SU-DHL-6 (cell line): Measurements from ENCODE around the gene CTPS2.
"Not testable (repeated sequence)": the region's sequence is repeated elsewhere in the genome, so short reads cannot be mapped to it uniquely, and the experiment has no call there.

Experiments
- H2AFZ ChIP-seq: fragments of 200-600 bp; sonication (generic); 2 replicates; pipeline ENCODE4 v1.6.1; 2014; ENCODE audit warnings: low read depth, mild to moderate bottlenecking, moderate library complexity, mixed read lengths, antibody characterized with exemption, low read length; ENCODE audit not compliant: severe bottlenecking
- H3F3A ChIP-seq: fragments of 200-600 bp; shearing (Covaris generic); 2 replicates; pipeline ENCODE4 v1.6.0; 2016; ENCODE audit warnings: antibody characterized with exemption, mild to moderate bottlenecking; ENCODE audit not compliant: insufficient read depth
- H3K27ac ChIP-seq: fragments of 200-600 bp; sonication (generic); 2 replicates; pipeline ENCODE4 v1.5.1; 2016; ENCODE audit warnings: low read depth, mild to moderate bottlenecking, low read length, moderate library complexity, mixed read lengths
- H3K27me3 ChIP-seq: fragments of 200-600 bp; sonication (generic), shearing (Covaris generic); 2 replicates; pipeline ENCODE4 v1.6.0; 2014; ENCODE audit warnings: mild to moderate bottlenecking, low read length
- H3K36me3 ChIP-seq: fragments of 200-600 bp; sonication (generic); 2 replicates; pipeline ENCODE4 v1.6.1; 2014; ENCODE audit warnings: mild to moderate bottlenecking, low read length, mixed read lengths
- H3K4me2 ChIP-seq: fragments of 300-600, 200-600 bp; shearing (Covaris generic), sonication (generic); 2 replicates; pipeline ENCODE4 v1.6.0; 2014; ENCODE audit warnings: low read length, low read depth, mild to moderate bottlenecking; ENCODE audit not compliant: poor library complexity, severe bottlenecking
- H3K4me3 ChIP-seq: fragments of 200-600 bp; sonication (generic); 2 replicates; pipeline ENCODE4 v1.5.1; 2014; ENCODE audit warnings: antibody characterized with exemption, low read length, mild to moderate bottlenecking, mixed read lengths; ENCODE audit not compliant: insufficient read depth, poor library complexity, severe bottlenecking
- H3K79me2 ChIP-seq: fragments of 200-600 bp; sonication (generic); 2 replicates; pipeline ENCODE4 v1.6.1; 2014; ENCODE audit warnings: mild to moderate bottlenecking, low read length, moderate library complexity; ENCODE audit not compliant: insufficient read depth
- H3K9ac ChIP-seq: fragments of 200-600 bp; sonication (generic); 2 replicates; pipeline ENCODE4 v1.7.0; 2014; ENCODE audit warnings: mild to moderate bottlenecking, low read length
- H3K9me2 ChIP-seq: fragments of 200-600 bp; sonication (generic); replicated peaks from 2 replicates; pipeline ENCODE4 v1.6.1; 2014; ENCODE audit warnings: low read length; ENCODE audit not compliant: insufficient read depth
- H3K9me3 ChIP-seq: fragments of 200-600 bp; sonication (generic); 2 replicates; pipeline ENCODE4 v1.6.1; 2014; ENCODE audit warnings: low read length, mixed read lengths; ENCODE audit not compliant: insufficient read depth
- H4K20me1 ChIP-seq: fragments of 200-600 bp; sonication (generic); 2 replicates; pipeline ENCODE4 v1.6.1; 2014; ENCODE audit warnings: low read depth, mild to moderate bottlenecking, antibody characterized with exemption, low read length, moderate library complexity, mixed read lengths
- EZH2phosphoT487 ChIP-seq: fragments of 200-600 bp; sonication (generic), shearing (Covaris generic); conservative IDR thresholded peaks from 2 replicates; pipeline ENCODE4 v1.6.1; 2018; ENCODE audit warnings: mild to moderate bottlenecking, antibody characterized with exemption, low read length, moderate library complexity, mixed read lengths
- TF ChIP-seq, protein P1 (sequence below): fragments of 200-600 bp; sonication (generic); IDR thresholded peaks from one replicate; pipeline ENCODE4 v1.5.1; 2017; ENCODE audit warnings: antibody characterized with exemption, mild to moderate bottlenecking, low read length, moderate library complexity; ENCODE audit not compliant: insufficient read depth, poor library complexity, severe bottlenecking

The CTPS2 gene

DNA sequence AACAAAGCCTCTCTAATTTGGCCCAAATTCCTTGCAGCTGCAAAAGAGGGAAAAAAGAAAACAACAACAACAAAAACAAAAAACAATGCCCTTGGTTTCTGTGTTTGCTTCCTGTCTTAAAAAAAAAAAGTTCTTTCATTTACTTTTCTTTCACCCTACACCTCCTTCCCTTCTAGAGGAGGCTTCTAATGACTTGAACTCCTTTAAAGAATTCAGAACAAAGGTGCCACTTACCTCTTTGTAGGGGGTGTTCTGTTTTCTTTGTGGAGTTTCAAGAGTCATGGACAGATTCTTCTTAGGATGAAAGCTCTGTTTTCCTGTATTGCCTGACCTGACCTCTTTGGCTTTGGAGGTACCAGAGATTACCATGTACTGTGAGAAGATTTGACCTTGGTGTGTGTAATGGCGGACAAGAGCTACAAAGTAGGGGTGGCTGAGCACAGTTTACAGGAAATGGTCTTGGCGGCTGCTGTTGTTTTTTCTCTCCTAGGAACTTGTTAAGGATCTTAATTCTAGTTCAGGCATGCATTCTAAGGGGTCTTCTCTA, 134.9 kb downstream of the CTPS2 start:
- H3K36me3 ChIP-seq = no peaks in the 10 kb centered on the region
- no peak overlapping the region for H2AFZ ChIP-seq
- TF ChIP-seq, protein P1, sequence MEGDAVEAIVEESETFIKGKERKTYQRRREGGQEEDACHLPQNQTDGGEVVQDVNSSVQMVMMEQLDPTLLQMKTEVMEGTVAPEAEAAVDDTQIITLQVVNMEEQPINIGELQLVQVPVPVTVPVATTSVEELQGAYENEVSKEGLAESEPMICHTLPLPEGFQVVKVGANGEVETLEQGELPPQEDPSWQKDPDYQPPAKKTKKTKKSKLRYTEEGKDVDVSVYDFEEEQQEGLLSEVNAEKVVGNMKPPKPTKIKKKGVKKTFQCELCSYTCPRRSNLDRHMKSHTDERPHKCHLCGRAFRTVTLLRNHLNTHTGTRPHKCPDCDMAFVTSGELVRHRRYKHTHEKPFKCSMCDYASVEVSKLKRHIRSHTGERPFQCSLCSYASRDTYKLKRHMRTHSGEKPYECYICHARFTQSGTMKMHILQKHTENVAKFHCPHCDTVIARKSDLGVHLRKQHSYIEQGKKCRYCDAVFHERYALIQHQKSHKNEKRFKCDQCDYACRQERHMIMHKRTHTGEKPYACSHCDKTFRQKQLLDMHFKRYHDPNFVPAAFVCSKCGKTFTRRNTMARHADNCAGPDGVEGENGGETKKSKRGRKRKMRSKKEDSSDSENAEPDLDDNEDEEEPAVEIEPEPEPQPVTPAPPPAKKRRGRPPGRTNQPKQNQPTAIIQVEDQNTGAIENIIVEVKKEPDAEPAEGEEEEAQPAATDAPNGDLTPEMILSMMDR = no peak
- no peak for TF ChIP-seq EZH2phosphoT487
- no peaks in the 10 kb centered on the region for H3K9me2 ChIP-seq
- no peaks in the 10 kb centered on the region for H3F3A ChIP-seq
- H3K9ac ChIP-seq = no peak overlapping the region
- no peak overlapping the region for H3K4me3 ChIP-seq
- no peak overlapping the region for H3K4me2 ChIP-seq
- H3K27me3 ChIP-seq = no peaks in the 10 kb centered on the region
- no peaks in the 10 kb centered on the region for H3K79me2 ChIP-seq
- no peak overlapping the region for H3K27ac ChIP-seq
- H3K9me3 ChIP-seq = no peaks in the 10 kb centered on the region
- H4K20me1 ChIP-seq = no peaks in the 10 kb centered on the region

DNA sequence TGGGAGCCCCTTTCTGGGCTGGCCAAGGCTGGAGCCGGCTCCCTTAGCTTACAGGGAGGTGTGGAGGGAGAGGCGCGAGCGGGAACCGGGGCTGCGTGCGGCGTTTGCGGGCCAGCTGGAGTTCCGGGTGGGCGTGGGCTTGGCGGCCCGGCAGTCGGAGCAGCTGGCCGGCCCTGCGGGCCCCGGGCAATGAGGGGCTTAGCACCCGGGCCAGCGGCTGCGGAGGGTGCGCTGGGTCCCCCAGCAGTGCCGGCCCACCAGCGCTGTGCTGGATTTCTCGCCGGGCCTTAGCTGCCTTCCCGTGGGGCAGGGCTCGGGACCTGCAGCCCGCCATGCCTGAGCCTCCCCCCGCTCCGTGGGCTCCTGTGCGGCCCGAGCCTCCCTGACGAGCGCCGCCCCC, 137.1 kb downstream of the CTPS2 start:
- H2AFZ ChIP-seq, H3K9me3 ChIP-seq, H3K4me3 ChIP-seq, H3K27me3 ChIP-seq, H3K4me2 ChIP-seq, H3K27ac ChIP-seq, H3K9ac ChIP-seq, H3F3A ChIP-seq, H3K9me2 ChIP-seq, H3K79me2 ChIP-seq, H3K36me3 ChIP-seq, H4K20me1 ChIP-seq: not testable (repeated sequence)

DNA sequence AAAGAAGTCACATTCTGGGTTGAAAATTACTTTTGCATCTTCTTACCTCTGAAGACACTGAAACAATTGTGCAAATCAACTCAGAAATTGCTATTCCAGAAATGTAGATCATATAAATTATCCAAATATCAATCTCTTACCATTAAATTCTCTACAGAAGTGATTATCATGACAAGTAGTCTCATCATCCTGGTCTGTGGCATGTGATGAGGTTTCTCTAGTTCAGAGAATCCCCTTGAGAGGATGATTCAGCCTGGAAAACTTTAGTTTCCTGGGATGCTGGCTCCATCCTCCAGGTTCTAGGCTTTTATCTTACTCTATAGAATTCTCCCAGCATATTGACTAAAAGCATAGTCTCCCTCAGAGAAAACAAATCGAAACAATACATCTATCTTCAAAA, 138.7 kb downstream of the CTPS2 start:
- no peak overlapping the region for H3K27ac ChIP-seq
- H2AFZ ChIP-seq = no peak overlapping the region
- H3K9me2 ChIP-seq = no peaks in the 10 kb centered on the region
- H3K4me2 ChIP-seq = no peak overlapping the region
- H3K79me2 ChIP-seq = no peaks in the 10 kb centered on the region
- H3K36me3 ChIP-seq = no peaks in the 10 kb centered on the region
- no peaks in the 10 kb centered on the region for H3K27me3 ChIP-seq
- H3K9me3 ChIP-seq = no peaks in the 10 kb centered on the region
- H3K9ac ChIP-seq = no peak overlapping the region
- H4K20me1 ChIP-seq = no peaks in the 10 kb centered on the region
- no peaks in the 10 kb centered on the region for H3F3A ChIP-seq
- TF ChIP-seq, protein P1 = no peak
- no peak for TF ChIP-seq EZH2phosphoT487
- H3K4me3 ChIP-seq = no peak overlapping the region

DNA sequence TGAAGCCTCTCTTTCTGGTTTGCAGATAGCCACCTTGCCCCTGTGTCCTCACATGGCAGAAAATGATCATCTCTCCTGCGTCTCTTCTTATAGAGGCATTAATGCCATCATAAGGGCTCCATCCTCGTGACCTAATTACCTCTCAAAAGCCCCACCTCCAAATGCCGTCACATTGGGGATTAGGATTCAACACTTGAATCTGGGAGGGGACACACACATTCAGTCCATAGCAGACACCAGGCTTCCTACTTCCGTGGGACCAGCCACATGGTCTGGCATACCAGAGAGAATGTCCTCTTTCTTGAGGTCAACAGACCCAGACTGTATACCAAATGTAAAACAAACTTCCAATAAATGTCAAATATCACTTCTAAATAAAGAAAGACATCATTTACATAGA, 144.8 kb downstream of the CTPS2 start:
- Histone ChIP-seq H3F3A (no peaks in the 10 kb centered on the region), H3K9me2 (no peaks in the 10 kb centered on the region), H2AFZ (no peak overlapping the region), H3K27me3 (no peaks in the 10 kb centered on the region), H3K27ac (no peak overlapping the region), H3K36me3 (no peaks in the 10 kb centered on the region), H3K79me2 (no peaks in the 10 kb centered on the region), H4K20me1 (no peaks in the 10 kb centered on the region), H3K4me2 (no peak overlapping the region), H3K9me3 (no peaks in the 10 kb centered on the region), H3K4me3 (no peak overlapping the region), H3K9ac (no peak overlapping the region)
- no peak for TF ChIP-seq EZH2phosphoT487
- TF ChIP-seq, protein P1 = no peak
